AG08395 (cell line): ENCODE results near the gene LDB1.
A peak's percentile ranks its signal among the peaks of the same experiment; 100 is the strongest.

Experiments
- DNase-seq: peaks from one replicate; pipeline ENCODE4 v3.0.0; 2012; ENCODE audit warnings: mixed read lengths, low spot score

LDB1 gene

DNA sequence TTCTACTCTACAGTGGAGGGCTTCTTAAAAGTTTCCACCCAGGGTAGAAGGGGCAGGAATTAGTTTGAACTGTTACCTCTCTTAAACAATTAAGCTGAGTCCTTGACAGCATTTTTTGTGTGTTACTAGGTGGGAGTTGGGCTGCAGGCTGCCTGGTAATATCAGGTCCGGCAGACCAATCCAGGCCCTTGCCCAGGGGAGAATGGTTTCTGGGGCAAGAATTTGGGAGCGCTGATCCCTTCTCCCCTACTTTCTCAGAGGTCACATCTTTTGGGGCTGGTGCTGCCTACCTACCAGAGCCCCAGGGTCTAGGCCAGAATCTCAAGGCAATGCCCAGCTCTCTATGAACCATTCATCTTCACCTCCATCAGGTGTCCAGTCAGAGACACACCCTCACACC is 14.2 kb upstream of the LDB1 start:
- DNase-seq = no peak

- peak; percentile 77 for DNase-seq
These were observed 13.4 kb upstream of the LDB1 start for GRCh38 chr10:102133373-102134195.

DNA sequence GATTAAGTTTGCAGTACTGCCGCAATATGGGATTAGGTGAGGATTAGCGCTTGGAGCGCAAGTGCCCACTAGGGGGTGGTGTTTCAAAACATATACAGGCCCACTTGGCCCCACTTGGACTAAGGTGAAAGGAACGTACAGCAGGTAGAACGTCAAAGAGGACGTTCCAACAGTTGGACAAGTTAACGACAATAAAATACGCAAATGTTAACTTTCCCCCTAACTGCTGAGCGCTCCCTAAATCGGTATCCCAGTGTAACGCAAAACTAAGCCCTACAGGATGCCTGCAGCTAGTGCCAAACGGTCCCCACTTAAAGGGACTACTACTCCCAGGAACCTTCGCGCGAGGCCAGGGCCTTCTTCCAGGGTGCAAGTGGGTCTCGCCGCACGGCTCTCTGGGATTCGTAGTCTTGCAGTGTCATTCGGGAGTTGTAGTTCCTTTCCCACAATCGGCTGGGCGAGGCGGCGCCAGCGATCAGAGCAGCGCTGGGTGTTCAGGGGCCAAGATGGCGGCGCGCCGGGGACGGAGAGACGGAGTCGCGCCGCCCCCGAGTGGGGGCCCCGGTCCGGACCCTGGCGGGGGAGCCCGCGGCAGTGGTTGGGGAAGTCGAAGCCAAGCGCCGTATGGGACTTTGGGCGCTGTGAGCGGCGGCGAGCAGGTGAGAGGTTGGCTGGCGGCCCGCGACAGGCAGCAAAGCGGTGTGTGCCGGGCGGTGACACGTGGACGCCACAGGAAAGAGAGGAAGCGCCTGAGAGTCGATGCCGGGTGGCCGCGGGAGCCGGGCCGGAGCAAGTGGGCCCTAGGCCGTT is 12.6 kb upstream of the LDB1 start, which contains the start of gene PPRC1:
Gene PPRC1 (plus strand): TSS at position 478 of the 810 bp plus-strand sequence. CDS start 29 bp downstream, at position 507.
- DNase-seq = peak; percentile 98

DNA sequence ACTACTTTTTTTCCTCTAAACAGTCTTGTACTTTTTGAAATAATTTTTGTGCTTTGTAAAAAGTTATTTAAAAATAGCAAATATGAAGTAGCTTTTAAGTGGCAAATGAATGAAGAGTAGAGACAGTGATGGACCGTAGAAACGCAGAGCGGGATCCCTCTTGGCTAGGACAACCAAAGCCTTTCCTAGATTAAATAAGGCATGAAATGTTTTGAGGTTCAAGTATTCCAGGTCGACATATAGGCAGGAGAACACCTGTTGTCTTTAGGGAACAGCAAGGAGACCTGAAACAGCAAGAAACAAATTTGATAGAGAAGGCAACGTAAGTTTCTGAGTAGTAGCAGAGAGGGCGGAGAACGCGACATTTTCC is 12.0 kb upstream of the LDB1 start:
- DNase-seq = no peak

DNA sequence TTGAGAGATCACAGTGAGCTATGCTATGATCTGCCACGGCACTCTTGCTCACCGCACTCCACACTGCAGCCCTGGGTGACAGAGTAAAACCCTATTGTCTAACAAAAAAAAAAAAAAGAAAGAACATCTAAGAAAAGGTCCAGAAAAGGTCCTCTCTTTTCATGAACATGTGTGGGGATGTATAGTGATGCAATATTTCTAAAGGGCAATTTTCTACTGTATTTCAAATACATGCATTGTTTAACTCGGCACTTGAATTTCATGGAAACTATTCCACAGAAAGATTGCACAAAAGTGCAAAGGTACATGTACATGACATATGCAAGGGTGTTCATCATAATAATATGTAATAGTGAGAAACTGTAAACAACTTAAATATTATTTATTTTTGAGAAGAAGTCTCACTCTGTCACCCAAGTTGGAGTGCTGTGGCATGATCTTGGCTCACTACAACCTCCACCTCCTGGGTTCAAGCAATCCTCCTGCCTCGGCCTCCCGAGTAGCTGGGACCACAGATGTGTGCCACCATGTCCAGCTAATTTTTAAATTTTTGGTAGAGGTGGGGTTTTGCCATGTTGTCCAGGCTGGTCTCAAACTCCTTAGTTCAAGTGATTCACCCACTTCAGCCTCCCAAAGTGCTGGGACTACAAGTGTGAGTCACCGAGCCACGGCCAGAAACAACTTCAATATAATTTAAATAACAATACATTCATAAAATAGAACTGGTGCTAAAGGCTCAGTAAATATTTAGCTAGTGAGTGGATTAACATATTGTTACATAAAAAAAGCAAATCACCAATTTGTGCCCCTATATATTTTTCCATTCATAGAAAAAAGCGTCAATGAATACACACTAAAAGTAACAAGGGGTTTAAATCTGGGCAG is 11.4 kb upstream of the LDB1 start:
- no peak for DNase-seq

GRCh38 chr10:102123223-102123622 is 3.1 kb upstream of the LDB1 start:
- DNase-seq = no peak

DNA sequence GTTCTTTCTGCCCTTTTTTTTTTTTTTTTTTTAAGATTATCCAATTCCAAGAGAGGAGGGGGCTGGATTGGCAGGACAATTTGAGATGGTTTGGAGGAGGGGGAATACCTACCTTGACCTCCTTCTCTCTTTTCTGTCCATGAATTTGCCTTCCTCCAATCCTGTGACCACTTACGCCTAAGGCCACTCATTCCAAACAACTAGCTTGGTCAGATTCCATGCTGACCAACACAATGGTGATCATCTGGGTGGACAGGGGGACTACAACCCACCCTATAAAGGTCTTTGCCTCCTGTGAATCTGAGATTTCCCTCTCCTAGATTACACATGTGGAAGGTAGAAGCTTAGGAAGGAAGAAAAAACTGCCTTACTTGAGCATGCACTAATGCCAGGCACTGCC is 2.3 kb upstream of the LDB1 start:
- no peak for DNase-seq

- DNase-seq = no peak
These were observed 1.7 kb upstream of the LDB1 start for GRCh38 chr10:102121739-102122372.

GRCh38 chr10:102120991-102121738 is 997 bp upstream of the LDB1 start:
- DNase-seq = peak; percentile 74

DNA sequence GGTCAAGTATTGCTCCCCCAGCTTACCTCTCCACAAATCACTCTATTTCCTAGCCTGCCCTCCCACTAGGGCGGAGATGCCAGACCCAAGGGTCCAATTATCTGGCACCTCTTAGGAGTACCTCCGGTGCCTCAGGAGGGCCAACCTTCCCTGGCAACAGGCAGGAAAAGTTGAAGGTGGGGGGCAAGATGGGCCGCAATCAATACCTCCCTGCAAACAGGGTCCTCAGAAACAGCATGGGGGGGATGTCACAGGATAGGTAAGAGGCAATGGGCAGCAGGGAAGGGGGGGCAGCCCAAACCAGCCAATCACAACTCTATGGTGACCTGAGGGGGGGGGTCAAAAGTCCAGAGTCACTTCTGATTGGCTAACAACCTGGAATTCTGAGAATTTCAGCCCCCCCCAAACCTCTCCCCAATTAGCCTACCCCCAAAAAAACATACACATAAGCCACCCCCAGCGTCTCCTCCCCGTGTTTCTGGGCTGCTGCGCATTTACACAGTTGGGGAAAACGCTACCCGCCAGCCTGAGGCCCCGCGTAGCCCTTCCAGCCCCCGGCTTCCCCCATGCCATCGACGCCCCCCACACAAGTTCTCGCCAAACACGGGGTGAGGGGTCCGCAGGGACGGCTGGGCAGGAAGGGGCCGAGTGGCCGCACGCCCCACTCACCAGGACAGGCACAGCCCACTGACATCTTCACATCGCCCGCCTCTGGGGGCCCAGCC is 589 bp downstream of the LDB1 start:
- DNase-seq = peak; percentile 94

DNA sequence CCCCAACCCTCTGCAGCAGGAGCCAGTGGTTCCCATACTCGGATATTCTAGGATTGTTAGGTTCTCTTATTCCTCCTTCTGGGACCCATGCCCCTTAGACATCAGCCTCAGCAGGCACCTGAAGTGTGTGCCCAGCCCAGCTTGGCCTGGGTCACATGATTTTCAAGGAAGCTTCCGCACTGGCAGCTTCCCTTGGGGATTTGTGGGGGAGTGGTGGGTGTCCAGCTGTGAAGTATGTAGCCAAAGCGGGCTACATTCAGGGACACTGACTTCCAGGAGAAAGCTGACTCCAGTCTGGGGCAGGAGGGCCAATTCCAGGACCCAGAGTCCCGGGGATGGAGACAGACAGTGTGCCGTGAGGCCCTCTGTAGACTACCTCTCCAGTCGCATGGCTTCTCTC is 1.3 kb downstream of the LDB1 start:
- DNase-seq = no peak

DNA sequence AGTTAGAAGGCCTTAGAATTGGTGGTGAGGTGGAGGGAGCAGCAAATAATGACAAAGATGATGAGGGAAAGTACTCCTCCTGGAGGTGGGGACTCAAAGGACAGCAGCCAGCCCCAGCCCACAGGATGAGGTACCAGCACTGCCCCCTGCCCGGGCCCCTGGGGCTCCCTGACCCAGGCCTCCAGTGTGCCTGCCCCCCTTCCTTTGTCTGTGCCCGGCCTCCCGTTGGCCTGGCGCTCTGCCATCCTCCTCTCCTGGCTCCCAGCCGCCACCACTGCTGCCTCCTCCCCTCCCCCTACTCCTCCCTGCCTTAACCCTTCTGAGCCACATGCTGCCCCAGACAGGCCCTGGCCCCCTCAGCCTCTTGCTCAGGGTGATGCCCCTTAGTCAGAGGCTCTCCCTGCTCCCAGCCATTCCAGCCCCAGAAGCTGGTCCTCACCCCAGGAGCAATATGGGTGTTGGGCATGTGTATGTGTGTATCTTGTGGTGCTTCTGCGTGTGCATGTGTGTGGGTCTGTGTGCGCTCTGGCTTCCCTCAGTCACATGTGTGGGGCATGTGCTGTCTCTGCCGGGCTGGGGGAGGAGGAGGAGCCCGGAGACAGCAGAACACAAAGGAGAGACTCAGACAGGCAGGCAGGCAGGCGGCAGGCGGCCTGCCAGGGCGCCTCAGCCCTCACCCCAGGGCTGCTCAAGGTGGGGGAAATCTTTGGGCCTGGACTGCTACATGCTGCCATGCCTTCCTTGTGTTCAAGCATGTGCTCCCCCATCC is 2.6 kb downstream of the LDB1 start:
- DNase-seq = peak; percentile 59

DNA sequence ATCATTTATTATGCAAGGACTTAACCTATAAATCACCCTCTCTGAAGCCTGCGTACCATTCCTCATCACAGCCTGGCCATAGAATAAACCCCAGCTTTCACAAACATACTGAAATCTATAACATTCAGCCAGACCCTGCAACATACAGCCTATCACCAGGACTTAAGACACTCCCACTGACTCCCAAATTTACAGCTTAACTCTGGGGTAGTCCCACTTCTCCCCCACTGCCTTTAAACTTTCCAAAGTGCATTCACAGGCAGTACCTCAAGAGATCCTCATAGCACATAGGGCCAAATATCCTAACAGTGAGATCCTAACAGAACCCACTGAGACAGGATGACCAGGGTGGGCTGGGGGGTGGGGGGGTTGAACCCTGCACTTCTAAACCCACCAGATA is 3.5 kb downstream of the LDB1 start:
- no peak for DNase-seq

DNA sequence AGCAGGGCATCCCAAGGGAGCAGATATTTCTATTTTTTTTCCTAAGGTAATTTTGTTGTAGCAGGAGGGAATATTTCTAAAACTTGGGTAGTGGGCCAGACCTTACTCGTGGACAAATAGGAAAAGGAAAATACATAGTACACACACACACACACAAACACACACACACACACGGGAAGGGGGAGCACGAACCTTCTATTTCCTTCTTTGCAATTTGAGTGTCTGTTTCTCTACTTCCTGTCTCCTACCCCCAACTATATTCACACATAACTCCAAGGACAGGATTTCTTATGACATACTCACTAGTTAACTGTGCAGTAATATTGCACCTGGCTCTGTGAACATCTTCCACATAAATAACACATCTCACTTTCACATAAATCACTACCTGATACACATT is 4.4 kb downstream of the LDB1 start:
- no peak for DNase-seq

- peak; percentile 84 for DNase-seq
These were observed 5.1 kb downstream of the LDB1 start for GRCh38 chr10:102114861-102115618.

GRCh38 chr10:102113956-102114857 is 6.0 kb downstream of the LDB1 start:
- DNase-seq = no peak

DNA sequence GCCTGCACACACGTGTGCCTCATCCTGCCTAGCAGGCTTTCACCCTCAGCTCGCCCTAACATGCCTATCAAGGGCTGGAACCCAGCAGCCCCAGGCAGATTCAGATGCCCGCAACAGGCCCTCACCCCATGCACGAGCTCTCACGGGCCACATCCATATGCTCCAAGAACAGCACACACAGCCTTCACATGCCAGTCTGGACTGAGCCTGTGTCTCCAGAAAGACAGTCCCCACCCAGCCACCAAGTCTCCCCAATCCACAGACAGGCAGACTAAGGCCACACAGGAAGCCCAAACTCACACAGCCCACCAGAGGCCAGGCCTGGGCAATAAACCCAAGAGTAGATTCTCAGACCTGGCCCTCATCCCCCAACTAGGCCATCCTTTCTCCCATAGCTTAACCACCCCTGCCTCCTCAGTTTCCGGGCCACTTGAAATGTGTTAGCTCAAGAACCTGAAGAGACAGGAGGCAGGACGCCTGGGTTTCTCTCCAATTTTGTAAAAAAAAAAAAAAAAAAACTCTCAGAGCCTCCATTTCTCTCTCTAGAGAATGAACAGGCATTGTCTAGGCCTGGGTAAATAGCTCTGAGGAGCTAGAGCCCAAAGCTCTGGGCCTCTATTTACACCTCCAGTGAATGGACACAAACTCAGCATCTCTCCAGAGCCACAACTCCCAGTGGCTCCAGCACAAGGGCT is 6.8 kb downstream of the LDB1 start:
- no peak for DNase-seq
